Measurements from ENCODE around the gene MICALL1. TPM values are rescaled to one million over a fixed set of nuclear protein-coding genes. Genes with fewer than 3 reads are reported as not detected.
A peak's percentile ranks its signal among the peaks of the same experiment; 100 is the strongest.

Gene MICALL1
- total and polyA plus RNA-seq, 9 of the 15 experiments (the other 6 are each of a cell fraction or from before 2014, with no cell fraction given): 0.32 to 21.5 (median 6.1) TPM

DNA sequence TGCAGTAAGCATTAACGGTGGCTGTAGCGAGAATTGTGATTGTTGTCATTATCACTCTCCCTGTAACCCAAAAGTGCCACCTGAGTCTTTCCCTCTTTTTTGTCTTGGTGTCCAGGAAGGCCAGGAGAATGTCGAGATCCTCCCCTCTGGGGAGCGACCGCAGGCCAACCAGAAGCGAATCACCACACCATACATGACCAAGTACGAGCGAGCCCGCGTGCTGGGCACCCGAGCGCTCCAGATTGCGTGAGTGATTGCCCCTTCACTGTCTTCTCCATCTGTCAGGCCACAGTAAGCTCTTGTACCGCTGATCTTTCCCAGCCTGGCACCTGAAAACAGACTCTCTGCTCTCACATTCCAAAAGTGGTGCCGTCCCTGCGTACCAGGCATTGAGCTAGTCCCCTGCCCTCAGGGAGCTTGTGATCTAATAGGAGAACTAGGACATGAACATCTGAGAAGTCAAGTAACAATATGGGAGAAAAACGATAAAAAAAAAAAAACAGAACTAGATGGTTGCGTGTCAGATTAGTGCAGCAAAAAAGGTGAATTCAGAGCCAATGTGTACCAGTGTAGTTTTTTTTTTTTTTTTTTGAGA lies 53.2 kb downstream of the MICALL1 start:
- WGBS (ENCODE audit: insufficient coverage, low coverage, missing lambda C conversion rate): 100% methylated on average over 3 of the region's 18 CpGs
- FAIRE-seq: no peak
- Histone ChIP-seq H3K9ac (ENCODE audit: insufficient read depth in 1 of 2, low read depth in 2 of 2, low read length in 2 of 2) (no peak overlapping the region), H3K4me2 (ENCODE audit: insufficient read depth, low read length) (no peak overlapping the region), H3K79me2 (ENCODE audit: control insufficient read depth, insufficient read depth, low read length) (peaks cover 17% of the 10 kb centered on the region), H3K27me3 (ENCODE audit: control insufficient read depth in 2 of 2, insufficient read depth in 2 of 2, low read length in 2 of 2) (no peaks in the 10 kb centered on the region), H3K9me1 (ENCODE audit: control insufficient read depth, insufficient read depth, low read length) (no peaks in the 10 kb centered on the region), H3K4me3 (no peak overlapping the region), H4K20me1 (replicated peaks; ENCODE audit: control insufficient read depth, insufficient read depth, low read length) (0 out of 2 replicates have a peak, but pooled peaks cover 3% of the 10 kb centered on the region), H3K27ac (ENCODE audit: extremely low read depth, low read depth, low read length) (no peak overlapping the region), H3K36me3 (ENCODE audit: control insufficient read depth, insufficient read depth, low read length) (peaks cover 66% of the 10 kb centered on the region), H3K4me1 (replicated peaks in 1 of 2; ENCODE audit: control insufficient read depth in 2 of 2, insufficient read depth in 2 of 2, low read length in 2 of 2) (peaks cover 5% of the 10 kb centered on the region in 2 experiments; a peak in 3 of 5 replicates), H3K9me3 (replicated peaks; ENCODE audit: control insufficient read depth, insufficient read depth, low read depth, low read length) (no peaks in the 10 kb centered on the region), H2AFZ (ENCODE audit: low read depth, low read length) (no peak overlapping the region)
- ChIA-PET POLR2A (interaction anchor here (0.7 kb wide), 1 partner anchor 254 kb away, joined by 4 read pairs; no protein-coding TSS in a partner anchor), CTCF (ENCODE audit: low intra/inter-chr PET ratio) (no interaction called here)
- in situ Hi-C loops (cut with MboI): no loop called here
- intact Hi-C loops (cut with micrococcal nuclease): loop anchor here (10.0 kb wide), 1 partner anchor 65 kb away; no protein-coding TSS in a partner anchor
- no peak for DNase-seq (ENCODE audit: extremely low read depth in 1 of 4, low spot score in 3 of 4)
- TF ChIP-seq NEUROD1 (IDR thresholded peaks at IDR 0.05; ENCODE audit: borderline replicate concordance, low read depth, low read length, partially characterized antibody) (no peak), ZNF316 (IDR thresholded peaks at IDR 0.05) (peak; percentile 78)
- no peak for ATAC-seq
- no TSS peak for BruUV-seq (replicated peaks)

GRCh38 chr22:37961062-37961461 lies 55.0 kb downstream of the MICALL1 start:
- H3K36me3 ChIP-seq (ENCODE audit: control insufficient read depth, insufficient read depth, low read length): peaks cover 80% of the 10 kb centered on the region
- ATAC-seq (no peak), DNase-seq (ENCODE audit: extremely low read depth in 1 of 4, low spot score in 3 of 4) (no peak), FAIRE-seq (no peak)
- H3K4me3 ChIP-seq: no peak overlapping the region
- H3K27ac ChIP-seq (ENCODE audit: extremely low read depth, low read depth, low read length): no peak overlapping the region
- no peak overlapping the region for H3K4me2 ChIP-seq (ENCODE audit: insufficient read depth, low read length)
- BruUV-seq (replicated peaks): no TSS peak
- in situ Hi-C loops (cut with MboI): loop anchor here (5.0 kb wide), 1 partner anchor 144 kb away; no protein-coding TSS in a partner anchor
- POLR2A ChIA-PET: interaction anchor here (1.4 kb wide), 1 partner anchor 9 kb away, joined by 3 read pairs; no protein-coding TSS in a partner anchor
- no peaks in the 10 kb centered on the region for H3K9me1 ChIP-seq (ENCODE audit: control insufficient read depth, insufficient read depth, low read length)
- H4K20me1 ChIP-seq (replicated peaks; ENCODE audit: control insufficient read depth, insufficient read depth, low read length): no peaks in the 10 kb centered on the region
- peaks cover 13% of the 10 kb centered on the region; the same call in 2 of the 3 replicates for H3K79me2 ChIP-seq (ENCODE audit: control insufficient read depth, insufficient read depth, low read length)
- no peak overlapping the region for H3K9ac ChIP-seq (ENCODE audit: insufficient read depth in 1 of 2, low read depth in 2 of 2, low read length in 2 of 2)
- H2AFZ ChIP-seq (ENCODE audit: low read depth, low read length): no peak overlapping the region
- intact Hi-C loops (cut with micrococcal nuclease): no loop called here
- CTCF ChIA-PET (ENCODE audit: low intra/inter-chr PET ratio): no interaction called here
- H3K27me3 ChIP-seq (ENCODE audit: control insufficient read depth in 2 of 2, insufficient read depth in 2 of 2, low read length in 2 of 2): no peaks in the 10 kb centered on the region
- H3K4me1 ChIP-seq (replicated peaks in 1 of 2; ENCODE audit: control insufficient read depth in 2 of 2, insufficient read depth in 2 of 2, low read length in 2 of 2): no peaks in the 10 kb centered on the region
- H3K9me3 ChIP-seq (replicated peaks; ENCODE audit: control insufficient read depth, insufficient read depth, low read depth, low read length): no peaks in the 10 kb centered on the region
- 100% methylated on average over 2 of the region's 4 CpGs for WGBS (ENCODE audit: insufficient coverage, low coverage, missing lambda C conversion rate)
- TF ChIP-seq SMAD1 (IDR thresholded peaks at IDR 0.05; ENCODE audit: low read depth, low read length, partially characterized antibody) (no peak), E2F4 (CRISPR knock-in tag; IDR thresholded peaks at IDR 0.05; ENCODE audit: low read depth) (no peak), PRDM10 (IDR thresholded peaks at IDR 0.05; ENCODE audit: partially characterized antibody) (no peak), BHLHE40 (IDR thresholded peaks at IDR 0.05; ENCODE audit: low read length) (no peak), SP2 (IDR thresholded peaks at IDR 0.05; ENCODE audit: extremely low read depth, low read depth, low read length, poor library complexity, severe bottlenecking) (no peak), CBFA2T3 (IDR thresholded peaks at IDR 0.05) (no peak), MCM5 (IDR thresholded peaks at IDR 0.05; ENCODE audit: low read depth) (no peak)
- TF ChIP-seq, protein P1, sequence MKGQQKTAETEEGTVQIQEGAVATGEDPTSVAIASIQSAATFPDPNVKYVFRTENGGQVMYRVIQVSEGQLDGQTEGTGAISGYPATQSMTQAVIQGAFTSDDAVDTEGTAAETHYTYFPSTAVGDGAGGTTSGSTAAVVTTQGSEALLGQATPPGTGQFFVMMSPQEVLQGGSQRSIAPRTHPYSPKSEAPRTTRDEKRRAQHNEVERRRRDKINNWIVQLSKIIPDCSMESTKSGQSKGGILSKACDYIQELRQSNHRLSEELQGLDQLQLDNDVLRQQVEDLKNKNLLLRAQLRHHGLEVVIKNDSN (CRISPR knock-in tag; IDR thresholded peaks at IDR 0.05): no peak

All from K562 (cell line).